Esophagus muscularis mucosa (tissue), 4 donors: ENCODE results near the gene PRPF6. TPM values are rescaled to one million over a fixed set of nuclear protein-coding genes. Genes with fewer than 3 reads are reported as not detected.
A peak's percentile ranks its signal among the peaks of the same experiment; 100 is the strongest.

Experiments
- DNase-seq: peaks from one replicate; pipeline ENCODE4 v3.0.0-alpha.2; 2017; ENCODE audit errors: extremely low spot score
- H3K27ac ChIP-seq, 4 donors: fragments of 200-600 bp; sonication (generic); replicated peaks in 1 of 4; 1 replicate in 3 of 4; 2 replicates in 1 of 4; pipeline ENCODE4 v1.5.1; 2016 to 2019; ENCODE audit warnings: mild to moderate bottlenecking in 1 of 4
- H3K27me3 ChIP-seq, 4 donors: fragments of 200-600 bp; sonication (generic); one replicate each; pipeline versions ENCODE4 v1.5.1 to v1.6.0; 2016 to 2019
- H3K36me3 ChIP-seq, 4 donors: fragments of 200-600 bp; sonication (generic); one replicate each; pipeline ENCODE4 v1.5.1; 2016 to 2019
- H3K4me1 ChIP-seq, 4 donors: fragments of 200-600 bp; sonication (generic); one replicate each; pipeline ENCODE4 v1.5.1; 2016 to 2019
- H3K4me3 ChIP-seq, 4 donors: fragments of 200-600 bp; sonication (generic); 1 replicate in 2 of 4; 2 replicates in 2 of 4; pipeline ENCODE4 v1.5.1; 2016 to 2019; ENCODE audit warnings: mild to moderate bottlenecking in 4 of 4, moderate library complexity in 1 of 4
- H3K9me3 ChIP-seq, 4 donors: fragments of 200-600 bp; sonication (generic); 1 replicate in 3 of 4; 2 replicates in 1 of 4; pipeline ENCODE4 v1.5.1; 2016 to 2019
- CTCF ChIP-seq, 3 experiments: fragments of 200-600 bp in 2 of 3; fragments of 450-650 bp in 1 of 3; sonication (generic) in 2 of 3; IDR thresholded peaks; one replicate each; pipeline ENCODE4 v1.5.1; 2017 to 2019; ENCODE audit warnings: antibody characterized with exemption in 3 of 3, mild to moderate bottlenecking in 2 of 3, moderate library complexity in 1 of 3
- EP300 ChIP-seq: sonication (generic); formaldehyde crosslinking; IDR thresholded peaks from one replicate; pipeline ENCODE4 v1.6.1; 2017; ENCODE audit warnings: antibody characterized with exemption
- POLR2A ChIP-seq: fragments of 450-650 bp; IDR thresholded peaks from one replicate; pipeline ENCODE4 v1.6.1; 2017; ENCODE audit warnings: antibody characterized with exemption, moderate library complexity, mild to moderate bottlenecking, low read depth
- POLR2AphosphoS5 ChIP-seq, 2 donors: sonication (generic); formaldehyde crosslinking; IDR thresholded peaks; one replicate each; pipeline ENCODE4 v1.6.1; 2017; ENCODE audit warnings: antibody characterized with exemption in 2 of 2
- WGBS: methylation state at CpG from one replicate; pipeline ENCODE4 v1.1.5; 2018; 5-methylcytosine and 5-hydroxymethylcytosine counted together
- intact Hi-C: fragments of 100-400 bp; cut with DNase I; formaldehyde crosslinking; loops from one replicate; pipeline ENCODE4 v1.15.1; 2023
- total RNA-seq, 4 donors: library from RNA; depleted of rRNA; stranded (reverse); fragments of >200 nt; gene quantifications; one replicate each; pipeline versions ENCODE4 v1.1.0 to v1.2.1, GENCODE V29; 2016

PRPF6 gene
- total RNA-seq, 4 donors from 2014 or later: 46.1 to 64.9 (median 58.7) TPM

- Histone ChIP-seq H3K4me1 (peaks cover 37 to 60% (median 53%) of the 10 kb centered on the region in 4 donors), H3K9me3 (no peaks in the 10 kb centered on the region), H3K36me3 (peaks cover 0 to 11% (median 0%) of the 10 kb centered on the region in 4 donors), H3K27me3 (peaks cover 3 to 99% (median 53%) of the 10 kb centered on the region in 4 donors), H3K27ac (peak overlapping the region in 3 of 4 donors; percentile 65 to 75 (median 71)), H3K4me3 (peak overlapping the region; percentile 43 to 56 (median 47))
- DNase-seq: no peak
- TF ChIP-seq POLR2AphosphoS5 (IDR thresholded peaks at IDR 0.05): no peak
- TF ChIP-seq POLR2A: no peak
- TF ChIP-seq EP300: no peak
- no peak for TF ChIP-seq CTCF (IDR thresholded peaks at IDR 0.05)
- 15% methylated on average over 2 of the region's 55 CpGs for WGBS
- intact Hi-C loops: no loop called here
These were observed 61.3 kb downstream of the PRPF6 start for GRCh38 chr20:64042054-64042781.

GRCh38 chr20:64043768-64044167 is 62.8 kb downstream of the PRPF6 start:
- intact Hi-C loops: no loop called here

DNA sequence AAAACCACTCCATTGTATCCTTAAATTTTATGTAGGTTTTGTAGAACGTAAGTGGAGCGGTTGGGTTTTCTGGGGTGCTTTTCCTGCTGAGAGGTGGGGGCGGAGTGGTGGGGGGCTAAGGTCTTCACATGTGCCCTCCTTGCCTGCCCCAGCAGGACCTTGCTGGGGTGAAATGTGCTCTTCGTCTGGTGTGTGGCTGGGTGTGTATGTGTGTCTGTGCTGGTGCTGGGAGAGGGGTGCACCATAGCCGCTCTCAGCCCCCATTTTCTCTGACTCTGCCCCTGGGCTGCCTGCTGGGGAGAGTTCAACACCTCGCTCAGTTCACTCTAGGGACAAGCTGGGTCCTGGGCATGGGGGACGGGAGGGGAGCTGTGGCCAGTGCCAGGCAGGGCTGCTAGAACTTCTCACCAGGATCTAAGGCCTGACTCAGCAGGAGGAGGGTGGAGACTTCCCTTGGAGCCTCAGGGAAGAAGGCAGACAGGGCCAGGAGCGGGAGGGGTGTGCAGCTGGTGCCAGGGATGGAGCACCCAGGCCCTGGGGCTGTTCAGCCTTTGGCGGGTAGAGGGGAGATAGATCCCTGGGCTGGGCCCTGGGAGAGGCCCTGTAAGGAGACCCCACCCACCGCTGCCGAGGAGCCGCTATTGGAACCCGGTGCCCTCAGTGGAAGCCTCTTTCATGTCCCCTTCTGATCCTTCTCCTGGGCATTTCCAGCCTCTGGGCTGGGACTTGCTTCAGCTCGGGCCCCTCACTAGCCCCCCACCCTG is 63.7 kb downstream of the PRPF6 start:
- TF ChIP-seq POLR2AphosphoS5 (IDR thresholded peaks at IDR 0.05) (peak; percentile 30 to 44), CTCF (IDR thresholded peaks at IDR 0.05) (no peak)
- intact Hi-C loops: no loop called here
- Histone ChIP-seq H3K36me3 (peaks cover 0 to 21% (median 0%) of the 10 kb centered on the region in 4 donors), H3K27ac (peak overlapping the region in 3 of 4 donors; percentile 45 to 55 (median 50)), H3K4me3 (peak overlapping the region in 1 of 4 donors; percentile 30), H3K4me1 (peaks cover 20 to 54% (median 44%) of the 10 kb centered on the region in 4 donors), H3K27me3 (peaks cover 0 to 99% (median 43%) of the 10 kb centered on the region in 4 donors), H3K9me3 (no peaks in the 10 kb centered on the region)
- 63% methylated on average over 14 of the region's 14 CpGs for WGBS
- DNase-seq: no peak

More at GRCh38 chr20:64043768-64044167, 62.8 kb downstream of the PRPF6 start:
- no peak for DNase-seq
- TF ChIP-seq CTCF (IDR thresholded peaks at IDR 0.05): no peak
- no peak for TF ChIP-seq EP300
- TF ChIP-seq POLR2AphosphoS5 (IDR thresholded peaks at IDR 0.05): no peak
- no peak for TF ChIP-seq POLR2A
- 85% methylated on average over 9 of the region's 9 CpGs for WGBS
- H3K36me3 ChIP-seq: peaks cover 0 to 21% (median 0%) of the 10 kb centered on the region in 4 donors
- H3K27ac ChIP-seq: no peak overlapping the region
- H3K4me1 ChIP-seq: peaks cover 25 to 56% (median 47%) of the 10 kb centered on the region in 4 donors
- peaks cover 0 to 99% (median 48%) of the 10 kb centered on the region in 4 donors for H3K27me3 ChIP-seq
- no peaks in the 10 kb centered on the region for H3K9me3 ChIP-seq
- H3K4me3 ChIP-seq: no peak overlapping the region

DNA sequence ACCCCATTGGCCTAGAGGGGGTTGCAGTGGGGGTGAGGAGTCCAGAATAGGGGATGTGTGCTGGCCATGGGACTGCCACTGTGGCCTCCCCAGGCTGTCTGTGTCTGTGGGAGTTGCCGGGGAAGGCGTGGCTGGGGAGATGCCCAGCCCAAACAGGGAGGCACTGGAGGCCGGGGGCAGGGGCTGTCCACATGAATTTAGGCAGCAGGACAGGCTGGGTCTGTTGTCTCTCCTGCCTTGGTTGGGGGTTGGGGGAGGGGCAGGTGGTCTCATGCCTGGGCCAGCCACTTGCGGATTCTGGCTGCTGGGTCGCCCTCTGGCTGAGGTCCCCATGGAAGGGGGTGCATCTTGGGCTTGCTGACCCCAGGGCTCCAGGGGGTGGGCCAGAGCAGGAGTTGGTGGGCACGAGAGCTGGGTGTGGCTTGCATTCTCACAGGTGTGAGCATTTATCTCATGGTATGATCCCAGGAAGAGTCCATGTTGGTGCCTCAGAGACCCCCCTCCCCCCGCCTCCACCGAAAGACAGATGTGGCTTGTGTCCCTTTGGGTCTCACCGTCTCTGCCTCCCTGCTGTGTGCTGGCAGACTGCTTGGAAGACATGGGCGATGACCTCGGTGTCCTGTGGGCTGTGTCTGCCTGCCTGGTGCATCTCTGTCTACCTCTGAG is 64.5 kb downstream of the PRPF6 start:
- DNase-seq: no peak
- WGBS: 75% methylated on average over 7 of the region's 11 CpGs
- H3K36me3 ChIP-seq: peaks cover 0 to 21% (median 0%) of the 10 kb centered on the region in 4 donors
- peaks cover 15 to 54% (median 40%) of the 10 kb centered on the region in 4 donors for H3K4me1 ChIP-seq
- H3K4me3 ChIP-seq: peak overlapping the region in 2 of 4 donors; percentile 46 to 57
- peak overlapping the region in 3 of 4 donors; percentile 45 to 55 (median 50) for H3K27ac ChIP-seq
- H3K27me3 ChIP-seq: peaks cover 0 to 99% (median 43%) of the 10 kb centered on the region in 4 donors
- intact Hi-C loops: no loop called here
- no peak for TF ChIP-seq EP300
- no peak for TF ChIP-seq CTCF (IDR thresholded peaks at IDR 0.05)
- TF ChIP-seq POLR2A: no peak
- TF ChIP-seq POLR2AphosphoS5 (IDR thresholded peaks at IDR 0.05): no peak
- H3K9me3 ChIP-seq: no peaks in the 10 kb centered on the region
